Panc1 (cell line): ENCODE results near the gene FBN1. TPM values are rescaled to one million over a fixed set of nuclear protein-coding genes. Genes with fewer than 3 reads are reported as not detected.

Experiments used
- ATAC-seq: fragments of 200-7000 bp; cut with Tn5 transposase; 2 replicates; pipeline ENCODE4 v1.9.1; 2020; ENCODE audit warnings: mild to moderate bottlenecking, moderate library complexity
- BruUV-seq: library from RNA; stranded (reverse); fragments of 400-500 nt; replicated peaks from 2 replicates; lab custom pipeline; 2021; lab: Mats Ljungman, UMichigan
- CTCF ChIA-PET: fragments of 300-600 bp; sonication (Branson Sonifier 250); formaldehyde crosslinking; loops from one replicate; lab custom pipeline; 2022; ENCODE audit warnings: antibody characterized with exemption; lab: Charles Lee
- POLR2A ChIA-PET: fragments of 300-600 bp; sonication (Branson Sonifier 250); formaldehyde crosslinking; loops from one replicate; lab custom pipeline; 2022; ENCODE audit warnings: antibody characterized with exemption; lab: Charles Lee
- DNase-seq: peaks from one replicate; pipeline ENCODE4 v3.0.0-alpha.2; 2010; ENCODE audit warnings: low read depth, low spot score
- H3K27ac ChIP-seq: 2 replicates; pipeline ENCODE4 v1.5.1; 2011; ENCODE audit warnings: mild to moderate bottlenecking, low read length, inconsistent platforms
- H3K27me3 ChIP-seq: fragments of 200-500 bp; sonication (Bioruptor generic); 2 replicates; pipeline ENCODE4 v1.6.0; 2014; ENCODE audit warnings: low read length, inconsistent platforms; ENCODE audit not compliant: control insufficient read depth, insufficient read depth
- H3K36me3 ChIP-seq: fragments of 200-500 bp; sonication (Bioruptor generic); 2 replicates; pipeline ENCODE4 v1.5.1; 2014; ENCODE audit warnings: inconsistent platforms, mild to moderate bottlenecking, low read length, moderate library complexity; ENCODE audit not compliant: control insufficient read depth, insufficient read depth
- H3K4me1 ChIP-seq: 2 replicates; pipeline ENCODE4 v1.5.1; 2011; ENCODE audit warnings: inconsistent platforms, mild to moderate bottlenecking, low read length, moderate library complexity; ENCODE audit not compliant: control insufficient read depth, insufficient read depth
- H3K4me3 ChIP-seq, 2 experiments: 2 replicates each; pipeline ENCODE4 v1.5.1; 2011 to 2012; ENCODE audit warnings: low read depth in 2 of 2, low read length in 2 of 2, mild to moderate bottlenecking in 2 of 2, inconsistent platforms in 1 of 2, moderate library complexity in 1 of 2
- H3K9me3 ChIP-seq: fragments of 200-500 bp; sonication (Bioruptor generic); 2 replicates; pipeline ENCODE4 v1.5.1; 2014; ENCODE audit warnings: low read depth, mild to moderate bottlenecking, inconsistent platforms, low read length, moderate library complexity; ENCODE audit not compliant: control insufficient read depth, insufficient read depth
- POLR2AphosphoS5 ChIP-seq: IDR thresholded peaks from 2 replicates; pipeline ENCODE4 v1.6.1; 2012; ENCODE audit warnings: mild to moderate bottlenecking, low read depth, low read length, moderate library complexity
- SIN3A ChIP-seq: IDR thresholded peaks from 2 replicates; pipeline ENCODE4 v1.6.1; 2012; ENCODE audit warnings: low read depth, mild to moderate bottlenecking, low read length, moderate library complexity, borderline replicate concordance; ENCODE audit not compliant: insufficient read depth
- TCF7L2 ChIP-seq: IDR thresholded peaks from 2 replicates; pipeline ENCODE4 v1.6.1; 2011; ENCODE audit warnings: mild to moderate bottlenecking, low read depth, low read length, inconsistent platforms
- in situ Hi-C: cut with HindIII; loops from 2 replicates; pipeline ENCODE4 v1.10.0; 2016; ENCODE audit warnings: low sequenced_read_pairs, low pct_unique_long_range_greater_than_20kb
- intact Hi-C: fragments of 100-400 bp; cut with micrococcal nuclease; formaldehyde crosslinking; loops from one replicate; pipeline ENCODE4 v1.10.0; 2022; ENCODE audit not compliant: unreplicated experiment
- total RNA-seq: library from RNA; stranded (reverse); gene quantifications from one replicate; pipeline ENCODE4 v1.2.1, GENCODE V29; 2021; ENCODE audit not compliant: unreplicated experiment
- TF ChIP-seq, protein P1 (sequence below): fragments of 450-650 bp; IDR thresholded peaks from 2 replicates; pipeline ENCODE4 v1.5.1; 2017; ENCODE audit warnings: mild to moderate bottlenecking
- TF ChIP-seq, protein P2 (sequence below), 2 experiments: IDR thresholded peaks; 2 replicates each; pipeline ENCODE4 v1.6.1; 2011 to 2012; ENCODE audit warnings: low read depth in 2 of 2, control low read depth in 1 of 2, low read length in 1 of 2, mild to moderate bottlenecking in 1 of 2, moderate library complexity in 1 of 2; ENCODE audit not compliant: insufficient read depth in 1 of 2

Gene FBN1
- total RNA-seq, 1 experiment from 2014 or later: 0.46 TPM

DNA sequence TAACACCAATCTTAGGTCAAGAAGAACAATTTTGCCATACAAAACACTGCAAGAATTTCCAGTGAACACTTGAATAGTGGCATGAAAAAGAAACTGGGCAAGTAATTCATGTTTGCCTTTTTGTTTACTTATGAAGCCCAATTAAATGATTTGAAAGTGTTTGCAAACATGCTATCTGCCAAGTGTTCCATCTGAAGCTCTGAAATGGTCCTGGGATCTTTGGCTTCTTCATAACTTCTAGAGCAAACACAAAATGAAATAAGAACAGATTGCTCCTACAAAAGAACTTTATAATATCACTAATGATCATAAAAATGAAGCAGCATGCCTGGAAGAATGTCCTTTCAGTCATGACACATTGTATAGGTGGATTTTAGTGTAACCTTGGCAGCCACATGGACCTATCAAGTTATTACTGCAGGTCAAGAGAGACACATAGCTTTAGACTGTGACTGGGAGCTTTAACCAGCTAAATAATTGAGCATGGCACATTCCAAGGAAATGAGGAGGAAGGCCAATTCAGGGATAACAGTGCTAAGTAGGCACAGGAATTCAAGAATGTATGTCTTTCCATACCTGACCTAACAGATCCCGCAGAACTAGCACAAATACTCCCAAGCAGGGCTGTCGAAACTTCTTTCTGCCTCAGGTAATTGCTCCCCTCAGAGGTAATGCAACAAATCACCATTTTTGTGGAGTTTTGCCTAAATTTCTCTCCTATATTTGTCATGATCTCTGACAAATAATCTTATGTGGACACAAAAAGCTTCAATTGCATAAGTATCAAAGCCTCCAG is 169.7 kb downstream of the FBN1 start:
- CTCF ChIA-PET: no interaction called here
- H3K4me3 ChIP-seq: no peak overlapping the region
- TF ChIP-seq SIN3A: no peak
- TF ChIP-seq, protein P1, sequence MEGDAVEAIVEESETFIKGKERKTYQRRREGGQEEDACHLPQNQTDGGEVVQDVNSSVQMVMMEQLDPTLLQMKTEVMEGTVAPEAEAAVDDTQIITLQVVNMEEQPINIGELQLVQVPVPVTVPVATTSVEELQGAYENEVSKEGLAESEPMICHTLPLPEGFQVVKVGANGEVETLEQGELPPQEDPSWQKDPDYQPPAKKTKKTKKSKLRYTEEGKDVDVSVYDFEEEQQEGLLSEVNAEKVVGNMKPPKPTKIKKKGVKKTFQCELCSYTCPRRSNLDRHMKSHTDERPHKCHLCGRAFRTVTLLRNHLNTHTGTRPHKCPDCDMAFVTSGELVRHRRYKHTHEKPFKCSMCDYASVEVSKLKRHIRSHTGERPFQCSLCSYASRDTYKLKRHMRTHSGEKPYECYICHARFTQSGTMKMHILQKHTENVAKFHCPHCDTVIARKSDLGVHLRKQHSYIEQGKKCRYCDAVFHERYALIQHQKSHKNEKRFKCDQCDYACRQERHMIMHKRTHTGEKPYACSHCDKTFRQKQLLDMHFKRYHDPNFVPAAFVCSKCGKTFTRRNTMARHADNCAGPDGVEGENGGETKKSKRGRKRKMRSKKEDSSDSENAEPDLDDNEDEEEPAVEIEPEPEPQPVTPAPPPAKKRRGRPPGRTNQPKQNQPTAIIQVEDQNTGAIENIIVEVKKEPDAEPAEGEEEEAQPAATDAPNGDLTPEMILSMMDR: no peak
- no peak for TF ChIP-seq TCF7L2
- TF ChIP-seq, protein P2, sequence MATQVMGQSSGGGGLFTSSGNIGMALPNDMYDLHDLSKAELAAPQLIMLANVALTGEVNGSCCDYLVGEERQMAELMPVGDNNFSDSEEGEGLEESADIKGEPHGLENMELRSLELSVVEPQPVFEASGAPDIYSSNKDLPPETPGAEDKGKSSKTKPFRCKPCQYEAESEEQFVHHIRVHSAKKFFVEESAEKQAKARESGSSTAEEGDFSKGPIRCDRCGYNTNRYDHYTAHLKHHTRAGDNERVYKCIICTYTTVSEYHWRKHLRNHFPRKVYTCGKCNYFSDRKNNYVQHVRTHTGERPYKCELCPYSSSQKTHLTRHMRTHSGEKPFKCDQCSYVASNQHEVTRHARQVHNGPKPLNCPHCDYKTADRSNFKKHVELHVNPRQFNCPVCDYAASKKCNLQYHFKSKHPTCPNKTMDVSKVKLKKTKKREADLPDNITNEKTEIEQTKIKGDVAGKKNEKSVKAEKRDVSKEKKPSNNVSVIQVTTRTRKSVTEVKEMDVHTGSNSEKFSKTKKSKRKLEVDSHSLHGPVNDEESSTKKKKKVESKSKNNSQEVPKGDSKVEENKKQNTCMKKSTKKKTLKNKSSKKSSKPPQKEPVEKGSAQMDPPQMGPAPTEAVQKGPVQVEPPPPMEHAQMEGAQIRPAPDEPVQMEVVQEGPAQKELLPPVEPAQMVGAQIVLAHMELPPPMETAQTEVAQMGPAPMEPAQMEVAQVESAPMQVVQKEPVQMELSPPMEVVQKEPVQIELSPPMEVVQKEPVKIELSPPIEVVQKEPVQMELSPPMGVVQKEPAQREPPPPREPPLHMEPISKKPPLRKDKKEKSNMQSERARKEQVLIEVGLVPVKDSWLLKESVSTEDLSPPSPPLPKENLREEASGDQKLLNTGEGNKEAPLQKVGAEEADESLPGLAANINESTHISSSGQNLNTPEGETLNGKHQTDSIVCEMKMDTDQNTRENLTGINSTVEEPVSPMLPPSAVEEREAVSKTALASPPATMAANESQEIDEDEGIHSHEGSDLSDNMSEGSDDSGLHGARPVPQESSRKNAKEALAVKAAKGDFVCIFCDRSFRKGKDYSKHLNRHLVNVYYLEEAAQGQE (IDR thresholded peaks at IDR 0.05; ENCODE audit: insufficient read depth in 1 of 2, low read depth in 2 of 2, low read length in 1 of 2): no peak
- TF ChIP-seq POLR2AphosphoS5: no peak
- in situ Hi-C loops: no loop called here
- no peaks in the 10 kb centered on the region for H3K36me3 ChIP-seq
- no peak for ATAC-seq
- no peaks in the 10 kb centered on the region for H3K9me3 ChIP-seq
- intact Hi-C loops: no loop called here
- no peaks in the 10 kb centered on the region for H3K4me1 ChIP-seq
- H3K27me3 ChIP-seq: no peaks in the 10 kb centered on the region
- DNase-seq: no peak
- no TSS peak for BruUV-seq
- H3K27ac ChIP-seq: no peak overlapping the region
- POLR2A ChIA-PET: no interaction called here

DNA sequence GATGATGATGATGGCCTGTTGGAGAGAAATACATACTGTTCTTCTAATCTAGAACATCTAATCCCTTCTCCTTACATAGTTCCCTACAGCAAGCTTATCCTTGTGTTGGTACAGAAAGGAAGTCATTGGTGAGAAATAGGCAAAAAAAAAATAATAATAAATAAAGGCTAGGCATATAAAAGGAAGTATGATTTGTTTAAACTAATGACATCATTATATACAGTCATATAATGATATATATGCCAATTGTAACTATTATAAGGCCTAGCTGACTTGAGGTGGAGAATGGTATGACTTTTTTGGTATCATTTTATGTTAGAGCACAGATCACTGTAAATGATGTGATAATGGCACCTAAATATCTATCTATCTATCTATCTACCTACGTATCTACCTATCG is 171.8 kb downstream of the FBN1 start:
- TF ChIP-seq, protein P1: no peak
- TF ChIP-seq TCF7L2 (no peak), POLR2AphosphoS5 (no peak), SIN3A (no peak)
- TF ChIP-seq, protein P2 (IDR thresholded peaks at IDR 0.05; ENCODE audit: insufficient read depth in 1 of 2, low read depth in 2 of 2, low read length in 1 of 2): no peak
- Histone ChIP-seq H3K27ac (no peak overlapping the region), H3K27me3 (no peaks in the 10 kb centered on the region), H3K9me3 (no peaks in the 10 kb centered on the region), H3K36me3 (no peaks in the 10 kb centered on the region), H3K4me3 (no peak overlapping the region), H3K4me1 (no peaks in the 10 kb centered on the region)
- BruUV-seq: no TSS peak
- POLR2A ChIA-PET: no interaction called here
- CTCF ChIA-PET: no interaction called here
- DNase-seq (no peak), ATAC-seq (no peak)
- in situ Hi-C loops (no loop called here), intact Hi-C loops (no loop called here)
